ENCODE results near the gene MPZL3.

DNA sequence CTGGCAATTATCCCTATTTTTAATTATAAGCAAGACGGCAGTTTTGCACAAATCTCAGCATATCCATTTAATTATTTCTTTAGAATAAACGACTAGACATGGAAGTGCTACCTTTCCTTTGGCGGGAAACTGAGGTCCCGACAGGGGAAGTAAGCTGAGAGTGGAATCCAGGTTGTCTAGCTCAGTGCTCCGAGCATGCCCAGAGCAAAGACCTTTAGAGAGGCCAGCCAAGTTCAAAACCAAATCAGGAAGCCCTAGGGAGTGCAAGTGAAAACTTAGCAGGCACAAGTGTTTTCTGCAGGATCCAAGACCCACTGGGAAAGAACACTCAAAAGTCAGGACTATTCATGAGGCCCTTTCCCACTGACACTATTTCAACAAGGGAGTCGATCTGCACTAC, 53.0 kb downstream of the MPZL3 start:
- TF ChIP-seq CTCF (IDR thresholded peaks at IDR 0.05; ENCODE audit: insufficient read depth, low read depth, low read length) (no peak), EZH2 (IDR thresholded peaks at IDR 0.05; ENCODE audit: insufficient read depth, low read length) (no peak)

Measured in astrocyte (in vitro differentiated cells and primary cell).